OCI-M1 (cell line): ENCODE results near the gene NMRK2.
"Not testable (repeated sequence)": the region's sequence is repeated elsewhere in the genome, so short reads cannot be mapped to it uniquely, and the experiment has no call there.

Experiments
- DNase-seq: peaks from one replicate; lab custom pipeline; 2025; lab: John Stamatoyannopoulos, UW

The NMRK2 gene, protein sequence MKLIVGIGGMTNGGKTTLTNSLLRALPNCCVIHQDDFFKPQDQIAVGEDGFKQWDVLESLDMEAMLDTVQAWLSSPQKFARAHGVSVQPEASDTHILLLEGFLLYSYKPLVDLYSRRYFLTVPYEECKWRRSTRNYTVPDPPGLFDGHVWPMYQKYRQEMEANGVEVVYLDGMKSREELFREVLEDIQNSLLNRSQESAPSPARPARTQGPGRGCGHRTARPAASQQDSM

DNA sequence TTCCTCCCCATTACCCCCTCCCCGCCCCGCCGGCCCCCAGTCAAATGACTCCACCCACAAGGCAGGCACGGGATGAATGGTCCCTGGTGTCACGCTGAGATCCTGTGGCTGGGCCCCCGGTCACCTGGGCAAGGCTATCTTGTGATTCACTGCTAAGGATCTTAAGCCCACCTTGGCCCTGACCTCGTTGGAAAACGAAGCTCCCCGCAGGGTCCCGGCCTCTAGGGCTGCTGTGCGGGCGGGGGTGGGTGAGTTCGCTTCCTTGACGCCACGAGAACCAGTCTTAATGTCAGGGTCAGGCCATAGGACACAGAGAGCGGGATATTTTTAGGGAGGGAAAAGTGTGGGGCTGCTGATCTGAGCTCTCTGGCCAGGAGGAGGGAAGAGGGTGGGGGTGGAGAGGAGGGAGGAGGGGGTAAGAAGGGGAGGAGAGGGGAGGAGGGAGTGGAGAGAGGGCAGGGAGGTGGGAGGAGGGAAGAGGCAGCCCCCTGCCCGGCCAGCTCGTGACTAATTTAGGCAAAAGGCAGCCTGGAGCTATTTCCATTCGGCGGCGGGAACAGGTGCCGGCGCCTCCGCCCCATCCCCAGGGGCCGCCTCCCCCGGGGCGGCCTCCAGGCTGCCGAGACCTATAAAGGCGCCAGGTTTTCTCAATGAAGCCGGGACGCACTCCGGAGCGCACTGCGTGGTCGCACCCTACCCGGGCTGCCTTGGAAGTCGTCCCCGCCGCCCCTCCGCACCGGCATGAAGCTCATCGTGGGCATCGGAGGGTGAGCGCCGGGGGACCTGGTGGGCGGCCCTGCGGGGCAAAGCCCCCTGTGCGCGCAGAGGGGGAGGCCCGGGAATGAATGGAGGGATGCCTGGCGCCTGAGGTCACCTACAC lies at the start of gene NMRK2:
TSS of gene NMRK2 (plus strand) at position 139 of the 880 bp plus-strand sequence. CDS start at position 742, 603 bp downstream.
- no peak for DNase-seq

DNA sequence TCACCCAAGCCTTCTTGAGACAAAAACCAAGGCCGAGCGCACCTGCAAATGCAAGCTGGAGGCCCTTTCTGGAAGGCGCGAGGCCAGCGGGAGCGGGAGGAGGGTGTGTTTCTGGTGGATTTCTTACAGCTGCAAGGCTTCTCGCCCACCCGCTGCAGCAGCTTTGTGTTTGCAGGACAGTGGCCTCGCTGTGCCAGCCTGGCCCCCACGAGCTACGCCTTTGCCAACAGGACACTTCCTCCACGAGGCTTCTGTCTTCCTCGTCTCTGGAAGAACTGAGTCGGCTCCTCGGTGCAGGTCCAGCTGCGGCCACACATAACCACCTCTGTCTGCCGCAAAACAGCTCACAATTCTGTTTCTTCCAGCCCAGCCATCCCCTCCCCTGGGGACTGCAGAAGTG lies 42.3 kb upstream of the NMRK2 start:
- no peak for DNase-seq

DNA sequence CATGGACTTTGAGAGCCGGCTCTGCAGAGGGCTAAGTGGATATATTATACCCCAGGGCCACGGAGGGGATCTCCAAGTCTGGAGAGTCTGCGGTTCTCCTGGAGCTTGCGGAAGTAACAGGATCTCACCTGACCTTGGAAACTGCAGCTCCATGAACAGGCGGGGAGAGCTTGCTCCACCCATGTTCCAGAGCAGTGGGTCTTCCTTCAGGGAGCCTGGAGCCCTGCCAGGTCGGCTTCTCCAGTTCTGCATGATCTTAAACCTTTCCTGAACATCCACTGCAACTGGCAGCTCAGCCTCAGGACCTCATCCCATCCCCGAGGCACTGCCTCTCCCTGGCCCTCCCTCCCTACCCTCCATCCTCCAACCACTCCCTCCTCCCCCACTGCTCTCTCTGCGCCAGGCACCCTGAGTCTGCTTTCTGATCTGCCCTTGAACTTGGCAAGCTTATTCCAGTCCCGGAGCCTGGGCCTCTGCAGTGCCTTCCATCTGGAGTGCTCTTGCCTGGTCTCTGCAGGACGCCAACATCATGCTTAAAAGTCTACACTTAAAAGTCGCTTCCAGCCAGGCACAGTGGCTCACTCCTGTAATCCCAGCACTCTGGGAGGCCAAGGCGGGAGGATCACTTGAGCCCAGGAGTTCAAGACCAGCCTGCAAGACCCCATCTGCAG lies 39.2 kb upstream of the NMRK2 start:
- DNase-seq: no peak

- not testable (repeated sequence) for DNase-seq
These were observed 37.9 kb upstream of the NMRK2 start for GRCh38 chr19:3894959-3895358.

DNA sequence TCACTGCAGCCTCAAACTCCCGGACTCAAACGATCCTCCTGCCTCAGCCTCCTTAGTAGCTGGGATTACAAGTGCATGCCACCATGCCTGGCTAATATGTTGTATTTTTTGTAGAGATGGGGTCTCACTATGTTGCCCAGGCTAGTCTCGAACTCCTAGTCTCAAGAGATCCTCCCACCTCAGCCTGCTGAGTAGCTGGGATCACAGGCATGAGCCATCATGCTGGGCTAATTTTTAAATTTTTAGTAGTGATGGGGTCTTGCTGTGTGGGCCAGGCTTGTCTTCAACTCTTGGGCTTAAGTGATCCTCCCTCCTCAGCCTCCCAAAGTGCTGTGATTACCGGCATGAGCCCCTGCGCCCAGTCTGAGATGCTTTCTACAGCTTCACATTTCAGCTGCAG lies 37.1 kb upstream of the NMRK2 start:
- DNase-seq: no peak

GRCh38 chr19:3897936-3898335 lies 34.9 kb upstream of the NMRK2 start:
- DNase-seq: no peak

DNA sequence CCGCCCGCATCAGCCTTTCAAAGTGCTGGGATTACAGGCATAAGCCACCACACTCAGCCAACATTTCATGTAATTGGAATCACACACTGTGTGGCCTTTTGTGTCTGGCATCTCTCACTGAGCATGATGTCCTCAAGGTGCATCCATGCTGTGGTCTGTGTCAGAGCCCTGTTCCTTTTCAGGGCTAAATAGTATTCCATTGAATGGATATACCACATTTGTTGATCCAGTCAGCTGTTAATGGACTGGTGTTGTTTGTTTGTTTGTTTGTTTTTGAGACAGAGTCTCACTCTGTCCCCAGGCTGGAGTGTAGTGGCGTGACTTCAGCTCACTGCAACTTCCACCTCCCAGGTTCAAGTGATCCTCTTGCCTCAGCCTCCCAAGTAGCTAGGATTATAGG lies 34.4 kb upstream of the NMRK2 start:
- no peak for DNase-seq

- DNase-seq: no peak
These were observed 33.2 kb upstream of the NMRK2 start for GRCh38 chr19:3899531-3900294.

DNA sequence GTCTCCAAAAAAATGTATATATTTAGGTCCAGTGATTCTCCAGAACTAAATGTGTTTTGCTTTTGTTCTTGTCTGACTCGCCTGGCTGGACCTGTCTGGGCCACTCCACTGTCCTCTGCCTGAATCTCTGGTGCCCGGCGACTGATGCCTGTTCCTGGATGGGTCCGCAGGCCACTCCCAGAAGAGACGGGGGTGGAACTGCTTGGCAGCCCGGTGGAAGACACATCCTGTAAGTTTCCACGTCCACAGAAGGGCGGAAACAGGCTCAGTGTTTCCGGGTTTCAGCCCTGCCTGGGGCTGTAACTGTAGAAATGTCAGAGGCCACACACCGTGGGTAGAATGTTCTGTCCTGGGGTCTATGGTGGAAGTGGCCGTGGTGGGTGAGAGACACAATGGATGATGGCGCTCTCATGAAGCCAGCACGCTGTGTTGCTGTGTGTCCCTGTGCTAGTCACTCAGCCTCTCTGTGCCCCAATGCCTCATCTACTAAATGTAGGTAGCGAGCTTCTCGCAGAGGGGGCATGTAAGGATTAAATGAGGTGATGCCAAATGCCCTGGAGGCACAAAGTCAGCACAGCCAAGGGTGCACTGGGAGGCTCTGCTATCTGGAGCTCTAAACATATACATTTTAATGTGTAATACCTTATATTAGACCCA lies 30.4 kb upstream of the NMRK2 start:
- no peak for DNase-seq

DNA sequence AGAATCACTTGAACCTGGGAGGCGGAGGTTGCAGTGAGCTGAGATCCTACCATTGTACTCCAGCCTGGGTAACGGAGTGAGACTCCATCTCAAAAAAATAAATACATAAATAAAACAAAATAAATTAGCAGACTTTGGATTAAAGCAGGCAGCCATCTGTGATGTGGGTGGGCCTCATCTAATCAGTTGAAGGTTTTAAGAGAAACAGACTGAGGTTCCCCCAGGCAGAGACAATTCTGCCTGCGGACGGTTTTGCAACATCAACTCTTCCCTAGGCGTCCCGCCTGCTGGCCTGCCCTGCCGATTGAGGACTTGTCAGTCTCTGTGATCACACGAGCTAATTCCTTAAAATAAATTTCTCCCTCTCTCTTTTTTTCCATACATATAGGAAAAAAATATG lies 28.6 kb upstream of the NMRK2 start:
- DNase-seq: no peak

DNA sequence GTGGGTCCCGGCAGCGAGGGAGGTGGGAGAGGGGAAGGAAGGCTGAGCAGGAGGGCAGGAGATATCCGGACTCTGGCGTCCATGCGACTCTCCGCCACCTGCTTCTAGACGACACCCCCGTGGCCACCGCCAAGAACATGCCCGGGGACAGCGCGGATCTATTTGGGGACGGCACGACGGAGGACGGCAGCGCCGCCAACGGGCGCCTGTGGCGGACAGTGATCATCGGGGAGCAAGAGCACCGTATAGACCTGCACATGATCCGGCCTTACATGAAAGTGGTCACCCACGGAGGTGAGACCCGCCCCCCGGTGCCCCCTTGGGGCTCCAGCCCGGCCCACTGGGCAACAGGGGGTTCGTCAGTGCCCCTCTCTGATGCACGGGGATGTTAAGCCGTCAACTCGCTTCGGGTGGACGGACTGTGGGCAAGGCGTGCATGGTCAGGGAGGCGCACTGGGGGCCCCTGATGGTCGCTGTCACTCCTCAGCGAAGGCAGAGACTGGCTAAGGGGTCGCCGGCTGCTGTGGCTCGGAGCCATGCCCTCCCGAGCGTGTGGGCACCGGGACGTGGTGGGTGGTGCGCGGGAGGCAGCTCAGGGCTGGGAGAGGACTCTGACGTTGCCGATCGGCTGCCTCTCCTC lies 25.1 kb upstream of the NMRK2 start:
- DNase-seq: no peak

- DNase-seq: no peak
These were observed 24.4 kb upstream of the NMRK2 start for GRCh38 chr19:3908266-3909054.

DNA sequence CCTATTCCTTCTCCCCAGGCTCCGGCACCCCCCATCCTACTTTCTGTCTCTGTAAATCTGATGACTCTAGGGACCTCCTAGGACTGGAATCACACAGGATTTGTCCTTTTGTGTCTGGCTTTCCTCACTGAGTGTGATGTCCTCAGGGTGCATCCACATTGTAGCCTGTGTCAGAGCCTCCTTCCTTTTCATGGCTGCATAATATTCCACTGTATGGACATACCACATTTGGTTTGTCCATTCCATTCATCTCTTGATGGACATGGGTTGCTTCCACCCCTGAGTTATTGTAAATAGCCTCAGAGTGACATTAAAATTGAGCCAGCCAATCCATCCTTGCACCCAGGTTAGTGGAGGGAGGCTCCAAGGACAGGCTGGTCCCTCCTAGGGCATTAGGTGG lies 22.8 kb upstream of the NMRK2 start:
- no peak for DNase-seq

DNA sequence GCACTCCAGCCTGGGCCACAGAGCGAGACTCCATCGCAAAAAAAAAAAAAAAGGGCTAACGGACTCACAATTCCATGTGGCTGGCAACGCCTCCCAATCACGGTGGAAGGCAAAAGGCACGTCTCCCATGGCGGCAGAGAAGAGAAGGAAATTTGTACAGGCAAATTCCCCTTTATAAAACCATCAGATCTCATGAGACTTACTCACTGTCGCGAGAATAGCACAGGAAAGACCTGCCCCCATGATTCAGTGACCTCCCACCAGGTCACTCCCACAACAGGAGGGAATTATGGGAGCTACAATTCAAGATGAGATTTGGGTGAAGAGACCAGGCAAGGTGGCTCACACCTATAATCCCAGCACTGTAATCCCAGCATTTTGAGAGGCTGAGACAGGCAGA lies 18.7 kb upstream of the NMRK2 start:
- no peak for DNase-seq

DNA sequence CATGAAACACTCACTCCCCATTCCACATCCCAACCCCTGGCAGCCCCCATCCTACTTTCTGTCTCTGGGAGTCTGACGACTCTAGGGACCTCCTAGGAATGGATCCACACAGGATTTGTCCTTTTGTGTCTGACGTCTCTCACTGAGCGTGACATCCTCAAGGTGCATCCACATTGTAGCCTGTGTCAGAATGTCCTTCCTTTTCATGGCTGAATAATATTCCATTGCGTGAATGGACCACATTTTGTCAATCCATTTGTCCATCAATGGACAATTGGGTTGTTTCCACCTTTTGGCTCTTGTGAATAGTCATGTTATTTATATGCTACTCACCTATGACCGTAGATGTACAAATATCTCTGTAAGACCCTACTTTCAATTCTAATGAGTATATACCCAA lies 16.8 kb upstream of the NMRK2 start:
- DNase-seq: no peak

GRCh38 chr19:3919793-3920192 lies 13.1 kb upstream of the NMRK2 start:
- no peak for DNase-seq

GRCh38 chr19:3923096-3923758 lies 9.6 kb upstream of the NMRK2 start:
- DNase-seq: no peak

- DNase-seq: no peak
These were observed 9.0 kb upstream of the NMRK2 start for GRCh38 chr19:3923912-3924311.

DNA sequence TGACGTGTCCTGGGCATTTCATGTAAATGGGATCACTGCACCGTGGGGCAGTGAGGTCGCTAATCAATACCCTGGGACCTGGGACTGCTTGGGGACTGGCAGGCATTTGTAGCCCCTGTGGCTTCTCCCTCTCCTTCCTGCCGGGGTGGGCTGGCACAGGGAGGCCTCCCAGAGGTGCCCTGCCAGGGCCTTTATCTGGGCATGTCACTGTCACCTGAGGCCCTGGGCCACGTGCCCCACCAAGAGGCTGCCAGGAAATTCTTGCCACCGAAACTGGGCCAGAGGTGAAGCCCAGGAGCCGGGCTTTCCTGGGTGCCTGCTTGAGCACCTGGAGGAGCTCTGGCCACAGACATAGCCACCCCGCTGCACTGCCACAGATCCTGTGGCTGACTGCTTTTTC lies 1.8 kb upstream of the NMRK2 start:
- DNase-seq: no peak
